Dermis microvascular lymphatic vessel endothelial cell (primary cell): Measurements from ENCODE around the gene FAM168A. TPM values are rescaled to one million over a fixed set of nuclear protein-coding genes. Genes with fewer than 3 reads are reported as not detected.

ENCODE experiments used
- DNase-seq, 2 donors: peaks; one replicate each; pipeline versions ENCODE4 v3.0.0 to v3.0.0-alpha.2; 2010; ENCODE audit warnings: low read depth in 2 of 2
- total RNA-seq: library from RNA; depleted of rRNA; stranded (reverse); fragments of >200 nt; gene quantifications from 2 replicates; pipeline ENCODE4 v1.2.1, GENCODE V29; 2014

The FAM168A gene
- total RNA-seq, 1 donor from 2014 or later = 8.0 TPM

DNA sequence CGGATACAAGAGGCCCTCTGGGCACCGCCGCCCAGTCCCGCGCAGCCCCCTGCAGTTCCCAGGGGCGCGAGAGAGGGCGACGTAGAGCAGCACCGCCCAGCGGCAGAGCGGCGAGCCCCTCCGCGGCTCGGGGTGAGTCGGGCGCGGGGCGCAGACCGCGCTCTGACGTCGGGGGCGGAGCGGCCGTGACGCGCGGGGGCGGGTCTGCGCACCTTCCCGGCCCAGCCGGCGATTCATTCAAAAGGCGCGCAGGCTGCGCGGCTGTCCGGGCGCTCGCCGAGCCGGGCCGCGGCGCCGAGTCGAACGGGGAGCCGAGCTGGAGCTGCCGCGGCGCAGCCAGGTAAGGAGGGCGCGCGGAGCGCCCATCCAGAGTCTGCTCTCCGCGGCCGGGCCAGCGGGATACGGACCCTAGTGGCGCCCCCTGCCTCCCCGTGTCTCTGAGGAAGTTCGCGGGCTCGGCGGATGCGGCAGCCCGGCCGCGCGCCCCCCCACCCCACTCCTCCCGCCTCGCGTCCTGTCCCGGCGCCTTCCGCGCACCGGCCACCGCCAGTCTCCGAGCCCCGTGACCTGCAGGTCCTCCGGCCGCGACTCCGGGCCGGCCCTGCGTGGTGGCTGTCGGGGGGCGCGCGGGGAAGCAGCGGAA lies 221.6 kb downstream of the FAM168A start, which contains the start of gene RELT:
TSS of gene RELT (plus strand) at position 240 of the 643 bp plus-strand sequence. CDS start 12,738 bp downstream, outside the sequence.
- peak; percentile 74 to 92 for DNase-seq

DNA sequence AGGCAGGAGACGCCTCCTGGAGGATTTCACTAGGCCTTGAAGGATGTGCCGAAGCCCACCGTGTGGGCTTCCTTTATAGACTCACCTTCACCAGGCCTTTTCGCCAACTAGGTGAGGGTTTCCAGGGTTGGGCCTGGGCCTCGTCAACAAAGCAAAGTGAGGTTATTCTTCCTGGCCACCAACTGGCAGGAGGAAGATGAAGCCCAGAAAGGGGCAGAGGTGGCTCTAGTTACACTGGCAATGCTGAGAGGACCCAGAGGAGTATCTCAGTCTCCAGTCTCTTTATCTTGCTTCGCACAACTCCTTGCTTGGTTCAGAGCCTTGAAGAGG lies 222.1 kb downstream of the FAM168A start:
- no peak for DNase-seq

DNA sequence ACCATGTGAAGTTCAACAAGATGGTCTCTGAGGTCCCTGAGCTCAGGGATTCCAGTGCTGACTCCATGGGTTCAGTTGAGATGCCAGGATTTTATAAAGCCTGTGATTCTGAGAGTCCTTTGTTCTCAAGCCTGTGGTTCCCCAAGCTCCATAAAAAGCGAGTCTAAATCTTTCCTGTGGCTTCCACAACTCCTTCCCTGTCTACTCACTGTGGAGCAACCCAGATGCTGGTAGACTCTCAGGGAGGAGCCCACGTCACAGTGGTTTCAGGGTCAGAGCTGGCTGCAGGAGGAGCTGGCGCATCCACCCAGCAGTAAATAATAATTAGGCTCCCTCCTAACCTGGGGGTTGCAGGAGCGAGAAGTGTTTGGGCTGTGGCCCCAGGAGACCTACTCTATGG lies 223.8 kb downstream of the FAM168A start:
- DNase-seq = no peak

GRCh38 chr11:73372375-73372993 lies 225.4 kb downstream of the FAM168A start:
- peak in 1 of 2 donors; percentile 35 for DNase-seq

- no peak for DNase-seq
Measured at GRCh38 chr11:73367482-73368024, 230.4 kb downstream of the FAM168A start.

GRCh38 chr11:73366953-73367352 lies 231.0 kb downstream of the FAM168A start:
- DNase-seq = peak in 1 of 2 donors; percentile 48

DNA sequence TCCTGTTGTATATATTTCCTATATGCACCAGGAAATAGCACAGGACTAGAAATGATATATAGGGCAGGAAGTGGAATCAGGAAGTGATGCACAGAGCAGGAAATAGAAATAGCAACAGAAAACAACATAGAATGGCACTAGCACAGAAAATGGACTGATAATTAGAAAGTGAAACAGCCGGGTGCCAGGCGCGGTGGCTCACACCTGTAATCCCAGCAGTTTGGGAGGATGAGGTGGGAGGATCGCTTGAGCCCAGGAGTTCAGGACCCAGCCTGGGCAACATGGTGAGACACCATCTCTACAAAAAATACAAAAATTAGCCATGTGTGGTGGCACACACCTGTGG lies 231.7 kb downstream of the FAM168A start:
- peak in 1 of 2 donors; percentile 19 for DNase-seq

DNA sequence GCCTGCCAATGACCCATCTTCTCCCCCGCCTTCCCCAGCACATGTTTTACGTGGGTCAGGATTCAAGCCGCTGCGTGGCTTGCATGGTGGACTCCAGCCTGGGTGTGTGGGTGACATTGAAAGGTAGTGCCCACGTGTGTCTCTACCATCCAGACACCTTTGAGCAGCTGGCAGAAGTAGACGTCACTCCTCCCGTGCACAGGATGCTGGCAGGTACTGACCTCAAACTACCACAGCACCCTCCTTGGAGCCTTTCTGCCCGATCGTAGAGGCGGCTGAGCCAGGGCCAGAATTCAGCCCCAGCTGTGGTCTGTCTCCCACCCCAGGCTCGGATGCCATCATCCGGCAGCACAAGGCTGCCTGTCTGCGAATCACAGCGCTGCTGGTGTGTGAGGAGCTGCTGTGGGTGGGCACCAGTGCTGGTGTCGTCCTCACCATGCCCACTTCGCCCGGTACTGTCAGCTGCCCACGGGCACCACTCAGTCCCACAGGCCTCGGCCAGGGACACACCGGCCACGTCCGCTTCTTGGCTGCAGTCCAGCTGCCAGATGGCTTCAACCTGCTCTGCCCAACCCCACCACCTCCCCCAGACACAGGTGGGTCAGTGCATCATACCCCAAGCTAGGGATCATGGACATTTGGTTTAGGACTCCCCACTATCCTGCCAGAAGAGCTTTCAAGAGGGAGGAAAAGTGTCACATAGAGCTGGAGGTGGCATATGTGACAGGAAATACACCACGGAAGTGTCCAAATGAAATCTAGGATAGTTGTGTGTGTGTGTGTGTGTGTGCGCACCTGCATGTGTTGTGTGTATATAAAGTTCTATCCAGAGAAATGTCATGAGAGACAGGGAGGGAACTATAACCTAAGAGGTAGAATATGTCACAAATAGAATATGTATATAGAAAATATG lies 232.3 kb downstream of the FAM168A start:
- no peak for DNase-seq

DNA sequence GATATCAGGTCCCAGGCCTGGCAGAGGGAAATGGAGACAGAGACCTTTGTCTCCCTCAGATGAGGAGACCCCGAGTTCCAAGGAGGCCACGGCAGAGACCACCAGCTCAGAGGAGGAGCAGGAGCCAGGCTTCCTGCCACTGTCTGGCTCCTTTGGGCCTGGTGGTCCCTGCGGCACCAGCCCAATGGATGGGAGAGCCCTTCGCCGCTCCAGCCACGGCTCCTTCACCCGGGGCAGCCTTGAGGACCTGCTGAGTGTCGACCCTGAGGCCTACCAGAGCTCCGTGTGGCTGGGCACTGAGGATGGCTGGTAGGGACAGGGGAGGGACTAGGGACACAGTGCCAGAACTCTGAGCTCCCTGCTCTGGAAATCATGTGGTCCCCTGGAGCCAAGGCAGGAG lies 234.8 kb downstream of the FAM168A start:
- DNase-seq = no peak

DNA sequence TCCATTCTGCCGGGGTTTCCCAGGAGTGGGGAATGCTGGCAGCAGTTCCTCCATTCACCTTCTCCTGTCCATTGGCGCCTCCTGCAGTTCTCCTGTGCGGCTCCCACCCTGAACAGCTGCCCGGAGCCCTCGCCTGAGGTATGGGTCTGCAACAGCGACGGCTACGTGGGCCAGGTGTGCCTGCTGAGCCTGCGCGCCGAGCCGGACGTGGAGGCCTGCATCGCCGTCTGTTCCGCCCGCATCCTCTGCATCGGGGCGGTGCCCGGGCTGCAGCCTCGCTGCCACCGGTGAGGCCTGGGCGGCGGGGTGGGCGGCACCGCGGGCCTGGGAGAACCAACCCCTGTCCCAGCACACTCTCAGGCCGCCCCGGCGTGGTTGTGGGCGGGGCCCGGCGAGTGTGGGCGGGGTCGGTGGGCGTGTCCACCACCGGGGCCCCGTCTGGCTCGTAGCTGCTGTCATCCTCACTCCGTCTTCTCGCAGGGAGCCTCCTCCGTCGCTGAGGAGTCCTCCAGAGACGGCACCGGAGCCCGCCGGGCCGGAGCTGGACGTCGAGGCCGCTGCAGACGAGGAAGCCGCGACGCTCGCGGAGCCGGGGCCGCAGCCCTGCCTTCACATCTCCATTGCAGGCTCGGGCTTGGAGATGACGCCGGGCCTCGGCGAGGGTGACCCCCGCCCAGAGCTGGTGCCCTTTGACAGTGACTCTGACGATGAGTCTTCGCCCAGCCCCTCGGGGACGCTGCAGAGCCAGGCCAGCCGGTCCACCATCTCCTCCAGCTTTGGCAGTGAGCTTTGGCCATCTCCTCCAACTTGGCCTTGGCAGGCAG lies 235.7 kb downstream of the FAM168A start:
- no peak for DNase-seq

- no peak for DNase-seq
Measured at GRCh38 chr11:73360743-73361369, 237.1 kb downstream of the FAM168A start.

DNA sequence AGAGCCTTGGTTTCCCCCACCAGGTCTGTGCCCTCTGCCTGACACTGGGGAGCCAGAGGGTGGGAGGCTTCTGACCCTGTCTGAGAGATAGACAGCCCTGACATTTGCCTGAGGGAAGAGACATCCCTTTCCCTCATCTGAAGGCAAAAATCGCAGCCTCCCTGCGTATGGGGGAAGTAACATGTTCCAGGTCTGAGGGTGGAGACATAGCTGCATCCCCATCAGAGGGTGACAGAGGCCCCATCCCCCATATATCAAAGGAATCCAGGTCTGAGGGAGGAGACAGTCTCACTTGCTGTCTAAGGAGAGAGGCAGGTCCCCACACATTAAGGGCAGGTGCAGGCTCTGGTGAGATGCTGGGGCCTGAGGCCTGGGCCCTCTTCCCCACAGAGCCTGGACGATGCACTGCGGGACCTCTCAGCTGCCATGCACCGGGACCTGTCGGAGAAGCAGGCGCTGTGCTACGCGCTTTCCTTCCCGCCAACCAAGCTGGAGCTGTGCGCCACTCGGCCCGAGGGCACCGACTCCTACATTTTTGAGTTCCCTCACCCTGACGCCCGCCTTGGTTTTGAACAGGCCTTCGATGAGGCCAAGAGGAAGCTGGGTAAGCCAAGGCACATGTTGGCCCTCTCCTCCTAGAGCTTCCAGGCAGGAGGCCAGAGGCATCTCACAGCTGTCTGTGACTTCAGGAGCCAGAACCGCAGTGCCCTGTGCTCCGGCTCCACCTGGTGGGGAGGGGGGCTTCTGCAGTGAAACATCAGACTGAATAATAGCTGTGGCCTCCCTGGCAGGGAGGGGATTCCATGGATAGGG lies 237.8 kb downstream of the FAM168A start:
- DNase-seq = peak in 1 of 2 donors; percentile 47

DNA sequence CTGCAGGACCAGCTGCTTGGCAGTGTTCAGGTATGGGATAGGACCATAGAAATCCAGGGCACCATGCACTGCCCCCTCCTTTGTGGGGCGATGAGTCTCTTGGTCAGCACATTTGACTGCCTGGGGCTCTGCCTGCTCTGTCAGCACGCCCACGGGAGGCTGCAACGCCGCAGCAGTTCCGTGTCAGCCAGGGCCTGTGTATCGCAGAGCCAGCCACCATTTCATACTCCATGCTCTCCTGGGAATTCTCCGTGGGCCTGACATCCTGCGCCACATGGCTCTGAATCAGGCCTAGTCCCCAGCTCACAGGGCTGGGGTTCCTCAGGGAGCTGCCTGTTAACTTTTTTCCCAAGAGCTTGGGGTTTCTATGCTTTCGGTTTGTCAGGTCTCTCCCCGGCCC lies 238.6 kb downstream of the FAM168A start:
- no peak for DNase-seq

DNA sequence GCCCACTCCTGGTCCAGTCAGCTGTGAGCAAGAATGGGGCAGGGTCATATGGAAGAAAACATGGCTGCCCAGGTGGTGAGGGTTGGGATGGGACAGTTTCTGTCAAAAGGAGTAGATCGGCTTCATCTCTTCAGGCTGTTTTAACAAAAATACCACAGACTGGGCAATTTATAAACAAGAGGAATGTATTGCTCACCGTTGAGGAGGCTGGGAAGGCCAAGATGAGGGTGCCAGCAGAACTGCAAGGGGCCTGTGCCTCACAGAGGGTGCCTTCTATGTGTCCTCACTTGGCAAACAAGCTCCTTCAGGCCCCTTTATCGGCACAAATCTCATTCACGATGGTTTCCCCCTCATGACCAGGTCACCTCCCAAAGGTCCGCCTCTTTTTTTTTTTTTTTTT lies 239.8 kb downstream of the FAM168A start:
- no peak for DNase-seq

DNA sequence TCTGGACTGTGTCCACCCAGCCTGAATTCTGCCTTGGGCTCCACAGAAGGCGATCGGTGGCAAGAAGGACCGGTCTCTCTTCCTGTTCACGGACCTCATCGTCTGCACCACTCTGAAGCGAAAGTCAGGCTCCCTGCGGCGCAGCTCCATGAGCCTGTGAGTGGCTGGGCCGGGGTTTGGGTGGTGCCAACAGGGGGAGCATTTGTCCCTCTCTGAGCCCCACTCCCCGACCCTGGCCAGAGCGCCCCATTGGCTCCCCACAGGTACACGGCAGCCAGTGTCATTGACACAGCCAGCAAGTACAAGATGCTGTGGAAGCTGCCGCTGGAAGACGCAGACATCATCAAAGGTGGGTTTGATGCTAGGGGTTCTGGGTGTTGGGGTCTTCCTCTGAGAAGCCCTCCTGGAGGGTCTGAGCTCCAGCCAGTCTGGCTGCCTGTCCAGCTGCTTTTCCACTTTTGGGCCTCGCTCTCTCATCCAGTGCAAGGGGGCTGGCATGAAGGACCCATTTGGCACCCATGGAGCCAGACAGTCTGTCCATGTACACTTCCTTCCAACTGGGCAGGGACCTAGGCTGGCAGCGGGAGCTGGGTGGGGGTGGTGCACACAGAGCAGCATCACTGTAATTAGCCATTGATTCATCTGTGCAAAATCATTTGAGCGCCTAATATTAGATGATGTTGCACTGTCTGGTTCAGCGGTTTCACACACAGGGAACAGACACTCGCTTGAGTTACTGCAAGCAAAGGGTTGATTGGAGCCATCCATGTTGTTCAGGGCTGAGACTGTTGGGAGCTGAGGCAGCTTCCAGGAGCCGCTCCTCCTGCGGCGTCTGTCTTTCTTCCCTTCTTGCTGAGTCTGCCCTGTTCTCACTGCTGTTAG lies 240.7 kb downstream of the FAM168A start:
- DNase-seq = no peak

DNA sequence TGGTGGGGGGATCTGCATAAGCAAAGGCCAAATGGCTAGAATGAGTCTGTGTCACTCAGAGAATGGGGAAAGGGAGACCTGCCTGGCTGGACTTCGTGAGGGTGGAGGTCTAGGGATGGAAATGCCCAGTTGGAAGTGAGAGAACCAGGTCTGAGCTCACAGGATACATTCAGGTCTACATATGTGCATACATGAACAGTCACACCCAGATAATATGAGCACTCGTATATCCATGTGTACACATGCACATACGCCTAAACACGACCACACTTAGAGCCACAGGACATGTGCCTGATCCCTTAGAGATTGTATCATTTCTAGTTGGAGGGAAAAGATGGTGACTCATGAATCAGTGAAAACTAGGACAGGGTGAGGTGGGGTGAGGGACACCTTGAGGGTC lies 242.8 kb downstream of the FAM168A start:
- DNase-seq = no peak

DNA sequence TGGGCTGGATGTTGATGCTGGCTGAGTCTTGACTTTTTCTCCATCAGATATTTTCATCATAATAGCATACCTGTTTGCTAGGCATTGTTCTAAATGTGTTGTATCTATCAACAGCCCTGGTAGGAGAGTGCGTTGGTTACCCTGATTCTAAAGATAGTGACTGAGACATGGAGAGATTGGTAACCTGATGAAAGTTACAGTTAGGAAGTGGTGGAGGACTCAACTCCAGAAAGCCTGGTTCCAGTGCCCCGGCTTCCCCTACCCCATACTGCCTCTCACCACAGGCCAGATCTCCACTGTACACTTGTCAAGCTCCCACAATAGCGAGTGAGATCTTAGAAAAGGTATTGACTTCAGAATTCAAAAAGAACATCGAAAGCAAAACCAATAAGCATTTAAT lies 244.5 kb downstream of the FAM168A start:
- DNase-seq = no peak

- DNase-seq = peak; percentile 60 to 67
Measured at GRCh38 chr11:73350908-73351636, 246.8 kb downstream of the FAM168A start.
